ENCODE results near the gene USF3.

DNA sequence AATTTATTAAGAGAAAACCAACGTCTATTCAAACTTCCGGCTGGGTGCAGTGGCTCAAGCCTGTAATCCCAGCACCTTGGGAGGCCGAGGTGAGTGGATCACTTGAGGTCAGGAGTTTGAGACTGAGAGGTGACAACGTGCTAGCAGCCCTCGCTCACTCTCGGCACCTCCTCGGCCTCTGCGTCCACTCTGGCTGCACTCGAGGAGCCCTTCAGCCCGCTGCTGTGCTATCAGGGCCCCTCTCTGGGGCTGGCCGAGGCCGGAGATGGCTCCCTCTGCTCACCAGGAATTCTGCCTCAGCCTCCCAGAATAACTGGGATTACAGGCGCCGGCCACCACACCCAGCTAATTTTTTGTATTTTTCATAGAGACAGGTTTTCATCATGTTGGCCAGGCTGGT lies 58.7 kb downstream of the USF3 start:
- TF ChIP-seq POLR2AphosphoS5 (IDR thresholded peaks at IDR 0.05): no peak
- TF ChIP-seq, protein P1, sequence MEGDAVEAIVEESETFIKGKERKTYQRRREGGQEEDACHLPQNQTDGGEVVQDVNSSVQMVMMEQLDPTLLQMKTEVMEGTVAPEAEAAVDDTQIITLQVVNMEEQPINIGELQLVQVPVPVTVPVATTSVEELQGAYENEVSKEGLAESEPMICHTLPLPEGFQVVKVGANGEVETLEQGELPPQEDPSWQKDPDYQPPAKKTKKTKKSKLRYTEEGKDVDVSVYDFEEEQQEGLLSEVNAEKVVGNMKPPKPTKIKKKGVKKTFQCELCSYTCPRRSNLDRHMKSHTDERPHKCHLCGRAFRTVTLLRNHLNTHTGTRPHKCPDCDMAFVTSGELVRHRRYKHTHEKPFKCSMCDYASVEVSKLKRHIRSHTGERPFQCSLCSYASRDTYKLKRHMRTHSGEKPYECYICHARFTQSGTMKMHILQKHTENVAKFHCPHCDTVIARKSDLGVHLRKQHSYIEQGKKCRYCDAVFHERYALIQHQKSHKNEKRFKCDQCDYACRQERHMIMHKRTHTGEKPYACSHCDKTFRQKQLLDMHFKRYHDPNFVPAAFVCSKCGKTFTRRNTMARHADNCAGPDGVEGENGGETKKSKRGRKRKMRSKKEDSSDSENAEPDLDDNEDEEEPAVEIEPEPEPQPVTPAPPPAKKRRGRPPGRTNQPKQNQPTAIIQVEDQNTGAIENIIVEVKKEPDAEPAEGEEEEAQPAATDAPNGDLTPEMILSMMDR (IDR thresholded peaks at IDR 0.05): no peak
- TF ChIP-seq POLR2A (IDR thresholded peaks at IDR 0.05): no peak
- no peak for TF ChIP-seq EP300 (IDR thresholded peaks at IDR 0.05; ENCODE audit: low read depth)
